GM23248 (cell line): ENCODE results near the gene MUS81. TPM values are rescaled to one million over a fixed set of nuclear protein-coding genes. Genes with fewer than 3 reads are reported as not detected.
"Not testable (repeated sequence)": the region's sequence is repeated elsewhere in the genome, so short reads cannot be mapped to it uniquely, and the experiment has no call there.

ENCODE experiments used
- DNase-seq: peaks from one replicate; pipeline ENCODE4 v3.0.0-alpha.2; 2015
- H2AFZ ChIP-seq: fragments of 200-600 bp; sonication (generic); 2 replicates; pipeline ENCODE4 v1.6.1; 2016; ENCODE audit warnings: antibody characterized with exemption
- H3F3A ChIP-seq: fragments of 200-600 bp; sonication (generic); 2 replicates; pipeline ENCODE4 v1.6.1; 2016; ENCODE audit warnings: mild to moderate bottlenecking, antibody characterized with exemption, mixed run types; ENCODE audit not compliant: insufficient read depth
- H3K27ac ChIP-seq: fragments of 200-600 bp; sonication (generic); 2 replicates; pipeline ENCODE4 v1.5.1; 2016; ENCODE audit warnings: mild to moderate bottlenecking
- H3K27me3 ChIP-seq: fragments of 200-600 bp; sonication (generic); replicated peaks from 2 replicates; pipeline ENCODE4 v1.6.1; 2016; ENCODE audit warnings: mild to moderate bottlenecking; ENCODE audit not compliant: insufficient read depth
- H3K36me3 ChIP-seq: fragments of 200-600 bp; sonication (generic); 2 replicates; pipeline ENCODE4 v1.6.1; 2016; ENCODE audit warnings: low read depth, mild to moderate bottlenecking
- H3K4me1 ChIP-seq: fragments of 200-600 bp; sonication (generic); 2 replicates; pipeline ENCODE4 v1.6.1; 2016; ENCODE audit warnings: mild to moderate bottlenecking; ENCODE audit not compliant: insufficient read depth
- H3K4me2 ChIP-seq: fragments of 200-600 bp; sonication (generic); one replicate; pipeline ENCODE4 v1.6.1; 2016; ENCODE audit warnings: mild to moderate bottlenecking; ENCODE audit not compliant: unreplicated experiment
- H3K4me3 ChIP-seq: fragments of 200-600 bp; sonication (generic); 2 replicates; pipeline ENCODE4 v1.5.1; 2016; ENCODE audit warnings: mild to moderate bottlenecking
- H3K79me2 ChIP-seq: fragments of 200-600 bp; sonication (generic); 2 replicates; pipeline ENCODE4 v1.6.1; 2016; ENCODE audit warnings: mild to moderate bottlenecking; ENCODE audit not compliant: insufficient read depth
- H3K9ac ChIP-seq: fragments of 200-600 bp; sonication (generic); 2 replicates; pipeline ENCODE4 v1.6.1; 2016; ENCODE audit warnings: mild to moderate bottlenecking
- H3K9me2 ChIP-seq: fragments of 200-600 bp; sonication (generic); 2 replicates; pipeline ENCODE4 v1.6.1; 2016; ENCODE audit warnings: mixed run types, mild to moderate bottlenecking, moderate library complexity; ENCODE audit not compliant: insufficient read depth
- H3K9me3 ChIP-seq: fragments of 200-600 bp; sonication (generic); one replicate; pipeline ENCODE4 v1.6.1; 2017; ENCODE audit warnings: low read depth
- H4K20me1 ChIP-seq: fragments of 200-600 bp; sonication (generic); 2 replicates; pipeline ENCODE4 v1.6.0; 2016; ENCODE audit not compliant: insufficient read depth
- EZH2 ChIP-seq: fragments of 200-600 bp; sonication (generic); IDR thresholded peaks from 2 replicates; pipeline ENCODE4 v1.6.1; 2018; ENCODE audit warnings: antibody characterized with exemption, mild to moderate bottlenecking; ENCODE audit not compliant: insufficient read depth, poor library complexity, severe bottlenecking
- EZH2phosphoT487 ChIP-seq: fragments of 200-600 bp; sonication (generic); IDR thresholded peaks from 2 replicates; pipeline ENCODE4 v1.6.1; 2018; ENCODE audit warnings: antibody characterized with exemption, moderate library complexity, mild to moderate bottlenecking, low read depth; ENCODE audit not compliant: insufficient read depth
- WGBS, 2 experiments: methylation state at CpG; one replicate each; pipeline ENCODE4 v1.1.6; 2015 to 2017; ENCODE audit warnings: low lambda C conversion rate in 2 of 2, low coverage in 1 of 2; ENCODE audit errors: missing lambda C conversion rate in 2 of 2; 5-methylcytosine and 5-hydroxymethylcytosine counted together
- in situ Hi-C: fragments of 300-500 bp; cut with MboI; formaldehyde crosslinking; loops from 2 replicates; pipeline ENCODE4 v1.15.0; 2020
- polyA plus RNA-seq: library from polyadenylated mRNA; unstranded; fragments of >200 nt; fragmentation: Nextera tagmentation; extraction: Ambion mirVana; gene quantifications from 2 replicates; pipeline ENCODE4 v1.2.1, GENCODE V29; 2016
- total RNA-seq: library from RNA; depleted of rRNA; stranded (reverse); fragments of >200 nt; shearing (Covaris generic); gene quantifications from 2 replicates; pipeline ENCODE4 v1.2.3, GENCODE V29; 2014

The MUS81 gene
- total and polyA plus RNA-seq, 2 experiments from 2014 or later: 42.0 to 56.0 TPM

GRCh38 chr11:65844231-65844872, 15.9 kb upstream of the MUS81 start:
- DNase-seq: no peak
- H3K9me3 ChIP-seq: no peaks in the 10 kb centered on the region
- H3K4me1 ChIP-seq: no peaks in the 10 kb centered on the region
- 83 to 84% methylated on average over 10 of the region's 10 CpGs for WGBS, 2 experiments
- H3K27me3 ChIP-seq: no peaks in the 10 kb centered on the region
- no peaks in the 10 kb centered on the region for H3K36me3 ChIP-seq
- H4K20me1 ChIP-seq: no peaks in the 10 kb centered on the region
- no peak overlapping the region for H3K9ac ChIP-seq
- H3K4me3 ChIP-seq: no peak overlapping the region
- no peaks in the 10 kb centered on the region for H3F3A ChIP-seq
- no peak overlapping the region for H3K27ac ChIP-seq
- H3K79me2 ChIP-seq: no peaks in the 10 kb centered on the region
- TF ChIP-seq EZH2phosphoT487: no peak
- H2AFZ ChIP-seq: no peak overlapping the region
- no peak overlapping the region for H3K4me2 ChIP-seq
- in situ Hi-C loops: no loop called here
- H3K9me2 ChIP-seq: no peaks in the 10 kb centered on the region

- no peak overlapping the region for H3K27ac ChIP-seq
- DNase-seq: no peak
- WGBS, 2 experiments: 76 to 82% methylated on average over 3 of the region's 3 CpGs
Observed at GRCh38 chr11:65847746-65848145, 12.5 kb upstream of the MUS81 start.

DNA sequence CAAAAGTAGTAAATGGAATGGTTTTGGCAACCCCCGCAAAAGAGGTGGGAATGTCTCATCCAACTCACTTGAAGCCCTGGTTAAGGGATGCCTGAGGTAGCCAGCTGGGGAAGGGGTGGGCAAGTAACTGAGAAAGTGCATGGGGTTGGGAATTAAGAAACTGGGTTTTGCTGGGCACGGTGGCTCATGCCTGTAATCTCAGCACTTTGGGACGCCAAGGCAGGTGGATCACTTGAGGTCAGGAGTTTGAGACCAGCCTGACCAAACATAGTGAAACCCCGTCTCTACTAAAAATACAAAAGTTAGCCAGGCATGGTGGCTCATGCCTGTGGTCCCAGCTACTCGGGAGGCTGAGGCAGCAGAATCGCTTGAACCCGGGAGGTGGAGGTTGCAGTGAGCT, 11.5 kb upstream of the MUS81 start:
- 65 to 70% methylated on average over 7 of the region's 7 CpGs for WGBS, 2 experiments
- H3K4me2 ChIP-seq, H3K79me2 ChIP-seq, H2AFZ ChIP-seq, DNase-seq, H3K9ac ChIP-seq, in situ Hi-C loops, H4K20me1 ChIP-seq, H3K27ac ChIP-seq, H3K9me2 ChIP-seq, H3K9me3 ChIP-seq, H3K27me3 ChIP-seq, H3K4me3 ChIP-seq, H3K4me1 ChIP-seq: not testable (repeated sequence)
- peaks cover 13% of the 10 kb centered on the region for H3K36me3 ChIP-seq
- H3F3A ChIP-seq: peaks cover 30% of the 10 kb centered on the region

More at GRCh38 chr11:65847746-65848145, 12.5 kb upstream of the MUS81 start:
- peaks cover 5% of the 10 kb centered on the region; the same call in 1 of the 2 replicates for H3K36me3 ChIP-seq
- H2AFZ ChIP-seq: no peak overlapping the region
- H3K79me2 ChIP-seq: peaks cover under 1% of the 10 kb centered on the region; the same call in 1 of the 2 replicates
- H3K9me2 ChIP-seq: no peaks in the 10 kb centered on the region
- no peaks in the 10 kb centered on the region for H3K27me3 ChIP-seq
- H4K20me1 ChIP-seq: no peaks in the 10 kb centered on the region
- no peak for TF ChIP-seq EZH2phosphoT487
- TF ChIP-seq EZH2: no peak
- no peaks in the 10 kb centered on the region for H3K9me3 ChIP-seq
- H3K4me2 ChIP-seq: no peak overlapping the region
- no peak overlapping the region for H3K9ac ChIP-seq
- peaks cover 20% of the 10 kb centered on the region; the same call in 1 of the 2 replicates for H3F3A ChIP-seq
- H3K4me3 ChIP-seq: no peak overlapping the region
- no peaks in the 10 kb centered on the region for H3K4me1 ChIP-seq
- in situ Hi-C loops: no loop called here

DNA sequence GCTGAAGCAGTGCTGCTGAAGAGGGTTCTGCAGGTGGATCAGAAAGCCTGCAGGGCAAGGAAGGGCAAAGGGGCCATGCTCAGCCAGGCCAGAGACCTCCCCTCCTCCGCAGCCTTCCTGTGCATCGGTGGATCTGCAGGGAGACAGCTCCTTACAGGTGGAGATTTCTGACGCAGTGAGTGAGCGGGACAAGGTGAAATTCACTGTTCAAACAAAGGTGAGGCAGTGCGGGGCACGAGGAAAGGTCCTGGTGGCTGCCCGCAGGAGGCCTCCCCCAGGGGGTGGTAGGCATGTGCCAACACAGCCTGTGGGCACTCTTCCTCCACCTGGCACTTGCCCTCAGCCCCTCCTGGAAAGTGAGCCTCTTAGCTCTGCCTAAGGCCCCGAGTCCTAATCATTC, 10.9 kb upstream of the MUS81 start:
- H3K36me3 ChIP-seq: peaks cover 20% of the 10 kb centered on the region
- no peaks in the 10 kb centered on the region for H3K9me2 ChIP-seq
- H3K4me3 ChIP-seq: no peak overlapping the region
- no peak overlapping the region for H3K27ac ChIP-seq
- TF ChIP-seq EZH2phosphoT487 (no peak), EZH2 (no peak)
- no peak overlapping the region for H3K9ac ChIP-seq
- no peak overlapping the region for H3K4me2 ChIP-seq
- peaks cover 16% of the 10 kb centered on the region for H3K79me2 ChIP-seq
- no peaks in the 10 kb centered on the region for H3K27me3 ChIP-seq
- no peaks in the 10 kb centered on the region for H3K4me1 ChIP-seq
- H4K20me1 ChIP-seq: peaks cover 7% of the 10 kb centered on the region; the same call in 1 of the 2 replicates
- H2AFZ ChIP-seq: no peak overlapping the region
- H3F3A ChIP-seq: peaks cover 36% of the 10 kb centered on the region
- DNase-seq: no peak
- WGBS, 2 experiments: 74 to 76% methylated on average over 8 of the region's 8 CpGs
- H3K9me3 ChIP-seq: no peaks in the 10 kb centered on the region
- in situ Hi-C loops: no loop called here

DNA sequence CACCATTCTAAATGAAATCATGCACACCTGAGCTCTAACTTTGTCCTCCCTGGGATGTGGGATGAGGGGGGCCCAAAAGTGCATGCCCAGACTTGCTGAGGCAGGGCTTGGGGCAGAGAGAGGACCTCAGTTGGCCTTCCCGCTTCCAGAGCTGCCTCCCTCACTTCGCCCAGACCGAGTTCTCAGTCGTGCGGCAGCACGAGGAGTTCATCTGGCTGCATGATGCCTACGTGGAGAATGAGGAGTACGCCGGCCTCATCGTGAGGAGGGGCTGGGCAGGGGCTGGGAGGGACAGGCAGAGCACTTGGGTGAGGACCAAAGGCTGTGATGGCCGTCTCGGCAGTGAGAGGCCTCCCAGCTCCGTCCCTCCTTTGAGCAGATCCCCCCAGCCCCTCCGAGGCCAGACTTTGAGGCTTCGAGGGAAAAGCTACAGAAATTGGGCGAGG, 10.4 kb upstream of the MUS81 start:
- WGBS, 2 experiments: 19 to 27% methylated on average over 16 of the region's 16 CpGs
- H3K9me3 ChIP-seq: no peaks in the 10 kb centered on the region
- H3K4me1 ChIP-seq: no peaks in the 10 kb centered on the region
- peaks cover 41% of the 10 kb centered on the region for H3F3A ChIP-seq
- no peak for DNase-seq
- in situ Hi-C loops: no loop called here
- H3K27me3 ChIP-seq: no peaks in the 10 kb centered on the region
- H3K36me3 ChIP-seq: peaks cover 24% of the 10 kb centered on the region
- no peak overlapping the region for H3K27ac ChIP-seq
- no peak overlapping the region for H3K4me3 ChIP-seq
- H4K20me1 ChIP-seq: peaks cover 12% of the 10 kb centered on the region; the same call in 1 of the 2 replicates
- no peak overlapping the region for H2AFZ ChIP-seq
- no peak overlapping the region for H3K4me2 ChIP-seq
- no peak overlapping the region for H3K9ac ChIP-seq
- H3K9me2 ChIP-seq: no peaks in the 10 kb centered on the region
- TF ChIP-seq EZH2 (no peak), EZH2phosphoT487 (no peak)
- H3K79me2 ChIP-seq: peaks cover 21% of the 10 kb centered on the region
